Ovary (tissue), 3 donors: ENCODE data around the gene SBF2.

Source experiments
- CTCF ChIP-seq, 3 donors: fragments of 450-650 bp in 2 of 3; fragments of 200-600 bp in 1 of 3; IDR thresholded peaks; one replicate each; pipeline versions ENCODE4 v1.5.1 to v1.8.0; 2016 to 2022; ENCODE audit warnings: antibody characterized with exemption in 3 of 3, mild to moderate bottlenecking in 1 of 3
- EP300 ChIP-seq: sonication (generic); formaldehyde crosslinking; IDR thresholded peaks from one replicate; pipeline ENCODE4 v1.6.1; 2017; ENCODE audit warnings: antibody characterized with exemption
- POLR2A ChIP-seq: fragments of 450-650 bp; IDR thresholded peaks from one replicate; pipeline ENCODE4 v1.6.1; 2017; ENCODE audit warnings: antibody characterized with exemption, mild to moderate bottlenecking, moderate library complexity
- donor health status: DM: no; HTN: no; CAD: no.

GRCh38 chr11:10324474-10324873 lies 30.5 kb upstream of the SBF2 start:
- TF ChIP-seq EP300 (no peak), CTCF (IDR thresholded peaks at IDR 0.05) (no peak), POLR2A (no peak)
